Kidney epithelial cell (primary cell): ENCODE results near the gene BCS1L. TPM values are rescaled to one million over a fixed set of nuclear protein-coding genes. Genes with fewer than 3 reads are reported as not detected.

ENCODE experiments used
- DNase-seq: peaks from one replicate; pipeline ENCODE4 v3.0.0-alpha.2; 2010; ENCODE audit warnings: low read depth
- H3K27me3 ChIP-seq: 2 replicates; pipeline ENCODE4 v1.6.0; 2011; ENCODE audit warnings: low read length; ENCODE audit not compliant: control insufficient read depth, insufficient read depth
- H3K36me3 ChIP-seq: 2 replicates; pipeline ENCODE4 v1.5.1; 2011; ENCODE audit warnings: low read length; ENCODE audit not compliant: control insufficient read depth, insufficient read depth
- H3K4me3 ChIP-seq: 2 replicates; pipeline ENCODE4 v1.5.1; 2011; ENCODE audit warnings: low read depth, mild to moderate bottlenecking, control low read depth, low read length
- CTCF ChIP-seq: IDR thresholded peaks from 2 replicates; pipeline ENCODE4 v1.5.1; 2011; ENCODE audit warnings: mild to moderate bottlenecking, moderate library complexity, low read length, control low read depth, inconsistent platforms; ENCODE audit not compliant: insufficient read depth, poor library complexity, severe bottlenecking
- total RNA-seq: library from RNA; depleted of rRNA; stranded (reverse); fragments of >200 nt; gene quantifications from 2 replicates; pipeline ENCODE4 v1.2.3, GENCODE V29; 2015

Gene BCS1L
- total RNA-seq, 1 donor from 2014 or later = 36.4 TPM

GRCh38 chr2:218701806-218702205 lies 42.3 kb downstream of the BCS1L start:
- no peak overlapping the region for H3K4me3 ChIP-seq
- no peaks in the 10 kb centered on the region for H3K36me3 ChIP-seq
- no peak for TF ChIP-seq CTCF
- no peak for DNase-seq
- no peaks in the 10 kb centered on the region for H3K27me3 ChIP-seq

- DNase-seq = no peak
- no peak for TF ChIP-seq CTCF
- H3K36me3 ChIP-seq = no peaks in the 10 kb centered on the region
- no peak overlapping the region for H3K4me3 ChIP-seq
- H3K27me3 ChIP-seq = no peaks in the 10 kb centered on the region
Observed at GRCh38 chr2:218703341-218703740, 43.9 kb downstream of the BCS1L start.

GRCh38 chr2:218708086-218708485 lies 48.6 kb downstream of the BCS1L start:
- no peaks in the 10 kb centered on the region for H3K36me3 ChIP-seq
- no peak overlapping the region for H3K4me3 ChIP-seq
- DNase-seq = no peak
- H3K27me3 ChIP-seq = no peaks in the 10 kb centered on the region
- no peak for TF ChIP-seq CTCF

GRCh38 chr2:218709908-218710307 lies 50.4 kb downstream of the BCS1L start:
- Histone ChIP-seq H3K27me3 (no peaks in the 10 kb centered on the region), H3K4me3 (no peak overlapping the region), H3K36me3 (no peaks in the 10 kb centered on the region)
- DNase-seq = no peak
- TF ChIP-seq CTCF = no peak

GRCh38 chr2:218710334-218710686 lies 50.8 kb downstream of the BCS1L start:
- Histone ChIP-seq H3K27me3 (no peaks in the 10 kb centered on the region), H3K36me3 (no peaks in the 10 kb centered on the region), H3K4me3 (peak overlapping the region; percentile 88)
- TF ChIP-seq CTCF = no peak
- DNase-seq = no peak

GRCh38 chr2:218710687-218711549 lies 51.4 kb downstream of the BCS1L start, which contains the start of gene TTLL4:
TSS of gene TTLL4 (plus strand) at chr2:218710835. CDS start at chr2:218737677, 26,842 bp downstream.
- Histone ChIP-seq H3K36me3 (no peaks in the 10 kb centered on the region), H3K4me3 (peak within 1 kb of the TSS; percentile 88), H3K27me3 (no peaks in the 10 kb centered on the region)
- peak; percentile 61 for TF ChIP-seq CTCF
- DNase-seq = no peak
